Mammary epithelial cell (primary cell): Measurements from ENCODE around the gene ADAMTS2.

ENCODE experiments used
- EZH2 ChIP-seq: IDR thresholded peaks from 2 replicates; pipeline ENCODE4 v1.6.1; 2012; ENCODE audit warnings: low read length, inconsistent platforms, borderline replicate concordance
- TF ChIP-seq, protein P1 (sequence below), 2 donors: IDR thresholded peaks in 1 of 2; conservative IDR thresholded peaks in 1 of 2; 2 replicates each; pipeline ENCODE4 v1.5.1; 2011 to 2012; ENCODE audit warnings: inconsistent platforms in 2 of 2, low read length in 2 of 2, mild to moderate bottlenecking in 2 of 2, control low read depth in 1 of 2, low read depth in 1 of 2; ENCODE audit not compliant: insufficient read depth in 1 of 2; ENCODE audit errors: extremely low read depth in 1 of 2

DNA sequence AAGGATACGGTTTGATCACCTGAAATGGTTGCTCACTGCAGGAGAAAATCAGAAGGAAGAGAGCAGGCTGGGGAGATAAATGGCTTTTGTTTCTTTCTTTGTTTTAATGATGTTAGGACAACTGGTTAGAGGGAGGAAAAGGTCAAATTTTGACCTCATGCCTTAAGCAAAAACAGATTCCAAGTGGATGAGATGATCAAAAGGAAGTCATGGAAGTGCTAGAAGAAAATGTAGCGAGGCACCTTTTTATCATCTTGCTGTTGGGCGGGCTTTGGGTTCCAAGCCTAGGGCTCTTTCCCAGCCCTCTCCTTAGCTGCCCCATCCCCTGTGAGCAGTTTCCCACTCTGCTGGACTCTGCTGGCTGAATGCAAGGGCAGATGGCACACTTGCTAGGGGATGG, 127.9 kb downstream of the ADAMTS2 start:
- TF ChIP-seq, protein P1, sequence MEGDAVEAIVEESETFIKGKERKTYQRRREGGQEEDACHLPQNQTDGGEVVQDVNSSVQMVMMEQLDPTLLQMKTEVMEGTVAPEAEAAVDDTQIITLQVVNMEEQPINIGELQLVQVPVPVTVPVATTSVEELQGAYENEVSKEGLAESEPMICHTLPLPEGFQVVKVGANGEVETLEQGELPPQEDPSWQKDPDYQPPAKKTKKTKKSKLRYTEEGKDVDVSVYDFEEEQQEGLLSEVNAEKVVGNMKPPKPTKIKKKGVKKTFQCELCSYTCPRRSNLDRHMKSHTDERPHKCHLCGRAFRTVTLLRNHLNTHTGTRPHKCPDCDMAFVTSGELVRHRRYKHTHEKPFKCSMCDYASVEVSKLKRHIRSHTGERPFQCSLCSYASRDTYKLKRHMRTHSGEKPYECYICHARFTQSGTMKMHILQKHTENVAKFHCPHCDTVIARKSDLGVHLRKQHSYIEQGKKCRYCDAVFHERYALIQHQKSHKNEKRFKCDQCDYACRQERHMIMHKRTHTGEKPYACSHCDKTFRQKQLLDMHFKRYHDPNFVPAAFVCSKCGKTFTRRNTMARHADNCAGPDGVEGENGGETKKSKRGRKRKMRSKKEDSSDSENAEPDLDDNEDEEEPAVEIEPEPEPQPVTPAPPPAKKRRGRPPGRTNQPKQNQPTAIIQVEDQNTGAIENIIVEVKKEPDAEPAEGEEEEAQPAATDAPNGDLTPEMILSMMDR (conservative IDR thresholded peaks at IDR 0.05 in 1 of 2, IDR thresholded peaks at IDR 0.05 in 1 of 2; ENCODE audit: extremely low read depth in 1 of 2, insufficient read depth in 1 of 2, low read depth in 1 of 2, low read length in 2 of 2) = no peak
- no peak for TF ChIP-seq EZH2
